LNCaP clone FGC (cell line): ENCODE data around the gene BTBD17.

Experiments
- DNase-seq: peaks from one replicate; pipeline ENCODE4 v3.0.0-alpha.2; 2011; ENCODE audit warnings: low read depth
- H3K4me3 ChIP-seq: 2 replicates; pipeline ENCODE4 v1.5.1; 2011; ENCODE audit warnings: mild to moderate bottlenecking, low read depth, low read length, control low read depth
- CTCF ChIP-seq: IDR thresholded peaks from 2 replicates; pipeline ENCODE4 v1.5.1; 2012; ENCODE audit warnings: mild to moderate bottlenecking; ENCODE audit not compliant: control insufficient read depth, insufficient read depth; ENCODE audit errors: extremely low read depth

Gene BTBD17

GRCh38 chr17:74344658-74345057 lies 17.0 kb downstream of the BTBD17 start:
- DNase-seq, result no peak
- no peak overlapping the region for H3K4me3 ChIP-seq
- no peak for TF ChIP-seq CTCF

- DNase-seq, result no peak
- no peak overlapping the region for H3K4me3 ChIP-seq
- TF ChIP-seq CTCF, result no peak
Observed at GRCh38 chr17:74343526-74344284, 18.0 kb downstream of the BTBD17 start.

- TF ChIP-seq CTCF, result no peak
- DNase-seq, result no peak
- no peak overlapping the region for H3K4me3 ChIP-seq
Observed at GRCh38 chr17:74343121-74343520, 18.5 kb downstream of the BTBD17 start.

DNA sequence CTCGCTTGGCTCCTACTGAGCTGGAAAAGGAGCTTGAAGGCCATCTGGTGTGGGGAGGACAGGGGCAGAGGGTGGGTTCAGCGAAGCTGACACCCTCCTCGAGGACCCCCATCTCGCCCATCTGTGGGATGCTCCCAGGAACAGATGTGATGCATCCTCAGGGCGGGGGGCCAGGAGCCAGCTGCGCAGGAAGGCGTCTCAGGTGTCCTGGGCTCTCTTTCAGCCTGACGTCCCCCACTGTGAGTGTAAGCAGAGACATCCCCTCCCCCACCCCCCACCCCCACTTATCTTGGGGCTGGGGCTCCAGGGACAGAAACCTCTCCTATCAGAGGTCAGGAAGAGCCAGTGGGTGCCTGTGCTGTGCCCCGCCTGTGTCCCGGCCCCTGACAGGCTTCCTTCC lies 19.4 kb downstream of the BTBD17 start:
- no peak for DNase-seq
- no peak for TF ChIP-seq CTCF
- H3K4me3 ChIP-seq, result no peak overlapping the region

GRCh38 chr17:74340470-74341023 lies 21.1 kb downstream of the BTBD17 start:
- TF ChIP-seq CTCF, result no peak
- no peak for DNase-seq
- no peak overlapping the region for H3K4me3 ChIP-seq

DNA sequence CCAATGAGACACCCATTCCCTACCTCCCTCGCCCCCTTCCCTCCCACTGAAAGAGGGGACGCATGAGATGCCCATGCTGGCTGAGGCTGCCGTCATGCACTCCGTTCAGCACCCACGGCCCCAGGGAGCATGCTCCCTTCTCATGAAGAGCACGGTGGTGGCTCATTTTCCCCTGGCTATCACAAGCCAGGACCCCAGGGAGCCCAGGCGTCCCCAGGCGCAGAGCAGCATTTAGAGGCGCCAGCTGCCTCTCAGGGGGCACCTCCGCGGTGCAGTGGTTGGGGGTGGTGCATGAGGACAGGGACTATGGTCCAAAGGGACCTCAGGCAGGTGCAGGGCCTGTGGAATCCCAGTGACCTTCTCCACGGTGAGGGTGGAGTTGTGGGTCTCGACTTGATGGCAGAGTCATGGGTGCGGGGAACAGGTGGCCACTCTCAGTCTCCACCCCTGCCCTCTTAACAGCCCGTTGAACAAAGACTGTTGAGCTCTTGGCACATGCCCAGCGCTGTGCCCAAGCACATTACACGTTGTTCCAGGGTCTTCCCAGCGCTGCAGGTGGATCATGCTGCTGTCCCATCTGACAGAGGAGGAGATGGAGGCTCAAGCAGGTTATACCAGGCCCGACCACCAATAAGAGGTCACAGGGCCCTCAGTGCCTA lies 22.0 kb downstream of the BTBD17 start:
- no peak for TF ChIP-seq CTCF
- DNase-seq, result no peak
- H3K4me3 ChIP-seq, result no peak overlapping the region
